BE2C (cell line): ENCODE results near the gene CHD3.
A peak's percentile ranks its signal among the peaks of the same experiment; 100 is the strongest.

ENCODE experiments used
- DNase-seq: peaks from one replicate; pipeline ENCODE4 v3.0.0-alpha.2; 2020
- H3K27me3 ChIP-seq: fragments of 250-450 bp; sonication (Bioruptor Pico); 2 replicates; pipeline ENCODE4 v1.5.1; 2020; ENCODE audit warnings: mild to moderate bottlenecking
- H3K36me3 ChIP-seq: fragments of 250-450 bp; sonication (Bioruptor Pico); 2 replicates; pipeline ENCODE4 v1.5.1; 2020; ENCODE audit warnings: mild to moderate bottlenecking
- H3K4me1 ChIP-seq: fragments of 250-450 bp; sonication (Bioruptor Pico); 2 replicates; pipeline ENCODE4 v1.5.1; 2020
- H3K4me3 ChIP-seq: 2 replicates; pipeline ENCODE4 v1.5.1; 2011; ENCODE audit warnings: low read depth, low read length
- H3K9me3 ChIP-seq: fragments of 250-450 bp; sonication (Bioruptor Pico); 2 replicates; pipeline ENCODE4 v1.5.1; 2020
- CTCF ChIP-seq: IDR thresholded peaks from 2 replicates; pipeline ENCODE4 v1.5.1; 2012; ENCODE audit warnings: mild to moderate bottlenecking, low read depth, low read length

CHD3 gene

GRCh38 chr17:7883781-7884386 is 4.7 kb upstream of the CHD3 start:
- DNase-seq, result no peak
- H3K27me3 ChIP-seq, result no peaks in the 10 kb centered on the region
- H3K9me3 ChIP-seq, result no peaks in the 10 kb centered on the region
- H3K4me1 ChIP-seq, result peaks cover 3% of the 10 kb centered on the region; the same call in 1 of the 2 replicates
- no peak for TF ChIP-seq CTCF
- H3K4me3 ChIP-seq, result peak overlapping the region; percentile 60
- peaks cover 3% of the 10 kb centered on the region; the same call in 1 of the 2 replicates for H3K36me3 ChIP-seq

- TF ChIP-seq CTCF, result no peak
- Histone ChIP-seq H3K4me1 (peaks cover 3% of the 10 kb centered on the region), H3K9me3 (no peaks in the 10 kb centered on the region), H3K36me3 (peaks cover 2% of the 10 kb centered on the region; the same call in 1 of the 2 replicates), H3K4me3 (peak overlapping the region; percentile 69), H3K27me3 (no peaks in the 10 kb centered on the region)
- DNase-seq, result no peak
These were observed 3.8 kb upstream of the CHD3 start for GRCh38 chr17:7884581-7885366.

GRCh38 chr17:7885367-7886226 is 3.0 kb upstream of the CHD3 start:
- Histone ChIP-seq H3K27me3 (no peaks in the 10 kb centered on the region), H3K4me3 (peak overlapping the region; percentile 69), H3K9me3 (no peaks in the 10 kb centered on the region), H3K4me1 (peaks cover 3% of the 10 kb centered on the region), H3K36me3 (peaks cover 2% of the 10 kb centered on the region)
- TF ChIP-seq CTCF, result no peak
- peak; percentile 59 for DNase-seq

- Histone ChIP-seq H3K27me3 (no peaks in the 10 kb centered on the region), H3K4me3 (peak overlapping the region; percentile 69), H3K4me1 (peaks cover 3% of the 10 kb centered on the region), H3K9me3 (no peaks in the 10 kb centered on the region), H3K36me3 (peaks cover 10% of the 10 kb centered on the region)
- 0 out of 2 replicates have a peak, but pooled peaks have one; percentile 5 for TF ChIP-seq CTCF
- peak; percentile 20 for DNase-seq
These were observed 2.2 kb upstream of the CHD3 start for GRCh38 chr17:7886227-7887037.

- peak overlapping the region; percentile 69 for H3K4me3 ChIP-seq
- H3K27me3 ChIP-seq, result no peaks in the 10 kb centered on the region
- no peak for DNase-seq
- peaks cover 10% of the 10 kb centered on the region for H3K36me3 ChIP-seq
- peaks cover 2% of the 10 kb centered on the region for H3K4me1 ChIP-seq
- no peaks in the 10 kb centered on the region for H3K9me3 ChIP-seq
- TF ChIP-seq CTCF, result no peak
These were observed 1.5 kb upstream of the CHD3 start for GRCh38 chr17:7887038-7887481.
